GM23248 (cell line): ENCODE measurements around the gene CR1. TPM values are rescaled to one million over a fixed set of nuclear protein-coding genes. Genes with fewer than 3 reads are reported as not detected.
"Not testable (repeated sequence)": the region's sequence is repeated elsewhere in the genome, so short reads cannot be mapped to it uniquely, and the experiment has no call there.

Source experiments
- DNase-seq: peaks from one replicate; pipeline ENCODE4 v3.0.0-alpha.2; 2015
- H2AFZ ChIP-seq: fragments of 200-600 bp; sonication (generic); 2 replicates; pipeline ENCODE4 v1.6.1; 2016; ENCODE audit warnings: antibody characterized with exemption
- H3F3A ChIP-seq: fragments of 200-600 bp; sonication (generic); 2 replicates; pipeline ENCODE4 v1.6.1; 2016; ENCODE audit warnings: mild to moderate bottlenecking, antibody characterized with exemption, mixed run types; ENCODE audit not compliant: insufficient read depth
- H3K27ac ChIP-seq: fragments of 200-600 bp; sonication (generic); 2 replicates; pipeline ENCODE4 v1.5.1; 2016; ENCODE audit warnings: mild to moderate bottlenecking
- H3K27me3 ChIP-seq: fragments of 200-600 bp; sonication (generic); replicated peaks from 2 replicates; pipeline ENCODE4 v1.6.1; 2016; ENCODE audit warnings: mild to moderate bottlenecking; ENCODE audit not compliant: insufficient read depth
- H3K36me3 ChIP-seq: fragments of 200-600 bp; sonication (generic); 2 replicates; pipeline ENCODE4 v1.6.1; 2016; ENCODE audit warnings: low read depth, mild to moderate bottlenecking
- H3K4me1 ChIP-seq: fragments of 200-600 bp; sonication (generic); 2 replicates; pipeline ENCODE4 v1.6.1; 2016; ENCODE audit warnings: mild to moderate bottlenecking; ENCODE audit not compliant: insufficient read depth
- H3K4me2 ChIP-seq: fragments of 200-600 bp; sonication (generic); one replicate; pipeline ENCODE4 v1.6.1; 2016; ENCODE audit warnings: mild to moderate bottlenecking; ENCODE audit not compliant: unreplicated experiment
- H3K4me3 ChIP-seq: fragments of 200-600 bp; sonication (generic); 2 replicates; pipeline ENCODE4 v1.5.1; 2016; ENCODE audit warnings: mild to moderate bottlenecking
- H3K79me2 ChIP-seq: fragments of 200-600 bp; sonication (generic); 2 replicates; pipeline ENCODE4 v1.6.1; 2016; ENCODE audit warnings: mild to moderate bottlenecking; ENCODE audit not compliant: insufficient read depth
- H3K9ac ChIP-seq: fragments of 200-600 bp; sonication (generic); 2 replicates; pipeline ENCODE4 v1.6.1; 2016; ENCODE audit warnings: mild to moderate bottlenecking
- H3K9me2 ChIP-seq: fragments of 200-600 bp; sonication (generic); 2 replicates; pipeline ENCODE4 v1.6.1; 2016; ENCODE audit warnings: mixed run types, mild to moderate bottlenecking, moderate library complexity; ENCODE audit not compliant: insufficient read depth
- H3K9me3 ChIP-seq: fragments of 200-600 bp; sonication (generic); one replicate; pipeline ENCODE4 v1.6.1; 2017; ENCODE audit warnings: low read depth
- H4K20me1 ChIP-seq: fragments of 200-600 bp; sonication (generic); 2 replicates; pipeline ENCODE4 v1.6.0; 2016; ENCODE audit not compliant: insufficient read depth
- EZH2 ChIP-seq: fragments of 200-600 bp; sonication (generic); IDR thresholded peaks from 2 replicates; pipeline ENCODE4 v1.6.1; 2018; ENCODE audit warnings: antibody characterized with exemption, mild to moderate bottlenecking; ENCODE audit not compliant: insufficient read depth, poor library complexity, severe bottlenecking
- EZH2phosphoT487 ChIP-seq: fragments of 200-600 bp; sonication (generic); IDR thresholded peaks from 2 replicates; pipeline ENCODE4 v1.6.1; 2018; ENCODE audit warnings: antibody characterized with exemption, moderate library complexity, mild to moderate bottlenecking, low read depth; ENCODE audit not compliant: insufficient read depth
- WGBS, 2 experiments: methylation state at CpG; one replicate each; pipeline ENCODE4 v1.1.6; 2015 to 2017; ENCODE audit warnings: low lambda C conversion rate in 2 of 2, low coverage in 1 of 2; ENCODE audit errors: missing lambda C conversion rate in 2 of 2; 5-methylcytosine and 5-hydroxymethylcytosine counted together
- in situ Hi-C: fragments of 300-500 bp; cut with MboI; formaldehyde crosslinking; loops from 2 replicates; pipeline ENCODE4 v1.15.0; 2020
- polyA plus RNA-seq: library from polyadenylated mRNA; unstranded; fragments of >200 nt; fragmentation: Nextera tagmentation; extraction: Ambion mirVana; gene quantifications from 2 replicates; pipeline ENCODE4 v1.2.1, GENCODE V29; 2016
- total RNA-seq: library from RNA; depleted of rRNA; stranded (reverse); fragments of >200 nt; shearing (Covaris generic); gene quantifications from 2 replicates; pipeline ENCODE4 v1.2.3, GENCODE V29; 2014

CR1 gene
- total and polyA plus RNA-seq, 2 experiments from 2014 or later: not detected

DNA sequence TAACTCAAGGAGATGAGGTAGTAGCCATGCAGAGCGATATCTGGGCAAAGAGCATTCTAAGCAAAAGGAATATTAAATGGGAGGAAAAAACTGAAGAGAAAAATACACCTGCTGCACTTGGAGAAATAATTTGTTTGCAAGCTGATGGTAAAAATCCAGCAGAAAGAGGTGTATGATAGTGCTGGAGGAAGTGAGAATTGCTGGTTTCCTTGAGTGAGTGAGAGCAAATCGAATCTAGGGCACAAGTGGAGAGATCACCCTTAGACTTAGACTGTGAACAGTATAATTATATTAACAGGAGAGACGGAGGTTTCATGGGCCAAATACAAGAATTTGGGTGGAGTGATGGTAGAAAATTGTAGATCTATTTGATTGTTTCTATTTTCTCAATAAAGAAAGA is 2.7 kb upstream of the CR1 start:
- Histone ChIP-seq H3K9me3 (no peaks in the 10 kb centered on the region), H3K27ac (no peak overlapping the region), H3K9ac (no peak overlapping the region), H3F3A (no peaks in the 10 kb centered on the region), H3K4me3 (no peak overlapping the region), H3K27me3 (peaks cover 32% of the 10 kb centered on the region), H4K20me1 (no peaks in the 10 kb centered on the region), H3K9me2 (no peaks in the 10 kb centered on the region), H3K36me3 (no peaks in the 10 kb centered on the region), H3K4me1 (no peaks in the 10 kb centered on the region), H3K4me2 (no peak overlapping the region), H2AFZ (no peak overlapping the region), H3K79me2 (no peaks in the 10 kb centered on the region)
- TF ChIP-seq EZH2 (no peak), EZH2phosphoT487 (no peak)
- 35 to 41% methylated on average over 3 of the region's 3 CpGs for WGBS, 2 experiments
- in situ Hi-C loops: no loop called here
- DNase-seq: no peak

DNA sequence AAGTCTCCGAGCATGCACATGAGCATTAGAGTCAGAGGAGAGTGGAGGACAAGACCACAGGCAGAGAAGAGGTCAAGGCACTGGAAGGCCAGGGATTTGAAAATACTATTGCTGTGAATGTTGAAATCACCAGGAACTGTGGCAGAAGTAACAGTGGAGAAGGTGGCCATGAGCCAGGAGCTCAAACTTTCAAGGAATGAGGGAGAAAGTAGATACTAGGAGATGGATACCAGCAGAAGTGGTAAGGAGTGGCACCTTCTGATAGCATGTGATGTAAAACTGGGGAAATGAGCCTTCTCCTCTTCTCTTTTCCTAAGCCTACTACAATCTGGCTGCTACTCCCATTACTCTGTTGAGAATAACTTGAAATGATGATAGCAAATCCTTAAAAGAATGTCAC is 1.8 kb upstream of the CR1 start:
- Histone ChIP-seq H3K9ac (no peak overlapping the region), H3K4me1 (no peaks in the 10 kb centered on the region), H3K27ac (no peak overlapping the region), H3K4me2 (no peak overlapping the region), H3K4me3 (no peak overlapping the region), H2AFZ (no peak overlapping the region), H3K9me3 (no peaks in the 10 kb centered on the region), H4K20me1 (no peaks in the 10 kb centered on the region), H3K36me3 (no peaks in the 10 kb centered on the region), H3K79me2 (no peaks in the 10 kb centered on the region), H3K27me3 (peaks cover 34% of the 10 kb centered on the region), H3F3A (no peaks in the 10 kb centered on the region), H3K9me2 (no peaks in the 10 kb centered on the region)
- 61 to 74% methylated on average over 1 of the region's 1 CpG for WGBS, 2 experiments
- in situ Hi-C loops: no loop called here
- TF ChIP-seq EZH2phosphoT487 (no peak), EZH2 (no peak)
- DNase-seq: no peak

DNA sequence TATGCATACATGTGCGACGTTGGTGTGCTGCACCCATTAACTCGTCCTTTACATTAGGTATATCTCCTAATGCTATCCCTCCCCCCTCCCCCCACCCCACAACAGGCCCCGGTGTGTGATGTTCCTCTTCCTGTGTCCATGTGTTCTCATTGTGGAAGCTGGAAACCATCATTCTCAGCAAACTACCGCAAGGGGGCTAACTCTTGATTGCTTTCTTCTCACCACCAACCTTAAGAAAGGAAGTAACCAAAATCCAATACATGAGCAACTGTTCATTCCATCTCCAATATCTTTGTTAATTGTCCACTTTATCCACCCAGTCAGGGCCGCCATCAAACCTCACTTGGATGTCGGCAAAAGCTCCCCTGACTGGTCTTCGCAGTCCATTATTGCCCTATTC is 676 bp upstream of the CR1 start:
- H3K9ac ChIP-seq, H2AFZ ChIP-seq, H3F3A ChIP-seq, H3K9me3 ChIP-seq, DNase-seq, H3K4me1 ChIP-seq, H3K4me3 ChIP-seq, H3K9me2 ChIP-seq, H4K20me1 ChIP-seq, H3K79me2 ChIP-seq, H3K36me3 ChIP-seq, H3K4me2 ChIP-seq, H3K27ac ChIP-seq, in situ Hi-C loops: not testable (repeated sequence)
- 81 to 83% methylated on average over 8 of the region's 8 CpGs for WGBS, 2 experiments
- H3K27me3 ChIP-seq: peaks cover 34% of the 10 kb centered on the region

DNA sequence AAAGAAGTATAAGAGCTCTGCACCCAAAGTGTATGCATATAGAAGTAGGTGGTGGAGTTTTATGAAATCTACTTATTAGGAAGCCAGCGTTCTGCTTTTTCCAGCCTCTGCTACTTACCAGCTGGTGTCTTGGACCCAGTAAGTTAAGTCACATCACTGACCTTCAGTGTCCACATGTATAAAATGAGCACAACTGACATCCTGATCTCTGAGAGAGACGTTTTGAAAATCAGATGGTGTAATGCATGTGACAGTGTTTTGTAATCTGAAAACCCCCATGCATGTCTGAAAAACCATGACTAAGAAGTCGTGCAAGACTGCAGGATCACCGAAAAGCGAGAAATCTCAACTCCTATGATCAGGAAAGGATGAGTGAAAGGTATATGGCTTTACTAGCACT is 2.0 kb downstream of the CR1 start:
- Histone ChIP-seq H4K20me1 (no peaks in the 10 kb centered on the region), H3K4me2 (no peak overlapping the region), H3F3A (no peaks in the 10 kb centered on the region), H3K9me3 (no peaks in the 10 kb centered on the region), H3K4me3 (no peak overlapping the region), H3K27ac (no peak overlapping the region), H2AFZ (no peak overlapping the region), H3K9me2 (no peaks in the 10 kb centered on the region), H3K36me3 (no peaks in the 10 kb centered on the region), H3K4me1 (no peaks in the 10 kb centered on the region), H3K9ac (no peak overlapping the region), H3K27me3 (peaks cover 52% of the 10 kb centered on the region), H3K79me2 (no peaks in the 10 kb centered on the region)
- TF ChIP-seq EZH2 (no peak), EZH2phosphoT487 (no peak)
- WGBS, 2 experiments: 59% methylated on average over 5 of the region's 5 CpGs
- no peak for DNase-seq
- in situ Hi-C loops: no loop called here

DNA sequence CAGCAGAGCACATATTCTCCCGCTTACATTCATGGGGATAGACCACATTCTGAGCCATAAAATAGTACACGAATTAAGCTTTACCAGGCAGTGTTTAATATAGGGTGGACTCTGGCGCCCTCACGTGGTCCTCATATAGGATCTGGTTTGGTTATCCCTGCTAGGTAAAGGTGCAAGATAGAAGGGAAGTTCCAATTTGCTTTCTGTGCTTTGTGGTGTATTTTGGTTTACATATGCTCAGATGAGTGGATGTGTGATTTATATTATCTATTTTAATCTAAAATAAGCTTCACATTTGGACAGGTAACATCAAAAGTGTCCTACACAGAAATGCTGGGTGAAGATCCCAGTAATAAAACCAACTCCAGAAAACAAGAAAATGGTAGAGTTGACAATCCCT is 3.6 kb downstream of the CR1 start:
- Histone ChIP-seq H3K27ac (no peak overlapping the region), H3K9ac (no peak overlapping the region), H2AFZ (no peak overlapping the region), H4K20me1 (no peaks in the 10 kb centered on the region), H3K27me3 (peaks cover 55% of the 10 kb centered on the region), H3K9me2 (no peaks in the 10 kb centered on the region), H3K9me3 (no peaks in the 10 kb centered on the region), H3K4me1 (no peaks in the 10 kb centered on the region), H3K36me3 (no peaks in the 10 kb centered on the region), H3K4me2 (no peak overlapping the region), H3F3A (no peaks in the 10 kb centered on the region), H3K79me2 (no peaks in the 10 kb centered on the region), H3K4me3 (no peak overlapping the region)
- TF ChIP-seq EZH2 (no peak), EZH2phosphoT487 (no peak)
- DNase-seq: peak; percentile 75
- in situ Hi-C loops: no loop called here
- WGBS, 2 experiments: 0 to 1% methylated on average over 4 of the region's 4 CpGs
